Activated gamma-delta T cell treated with Interleukin-2 at 50 U/mL for 16 hours (primary cell): ENCODE results near the gene CHCHD10.
"Not testable (repeated sequence)": the region's sequence is repeated elsewhere in the genome, so short reads cannot be mapped to it uniquely, and the experiment has no call there.

Source experiments
- DNase-seq: peaks from one replicate; pipeline ENCODE4 v3.0.0-alpha.2; 2020

CHCHD10 gene

DNA sequence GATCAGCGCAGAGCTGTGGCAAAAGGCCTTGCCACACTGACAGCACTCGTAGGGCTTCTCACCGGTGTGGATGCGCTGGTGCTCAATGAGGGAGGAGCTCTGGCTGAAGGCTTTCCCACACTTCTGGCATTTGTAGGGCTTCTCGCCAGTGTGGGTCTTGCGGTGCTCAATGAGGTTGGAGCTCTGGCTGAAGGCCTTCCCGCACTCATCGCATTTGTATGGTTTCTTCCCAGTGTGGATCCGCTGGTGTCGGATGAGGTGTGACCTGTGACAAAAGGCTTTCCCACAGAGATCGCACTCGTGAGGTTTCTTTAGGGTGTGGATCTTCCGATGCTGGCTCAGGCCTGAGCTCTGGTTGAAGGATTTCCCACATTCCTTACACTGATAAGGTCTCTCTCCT is 23.8 kb downstream of the CHCHD10 start:
- no peak for DNase-seq

DNA sequence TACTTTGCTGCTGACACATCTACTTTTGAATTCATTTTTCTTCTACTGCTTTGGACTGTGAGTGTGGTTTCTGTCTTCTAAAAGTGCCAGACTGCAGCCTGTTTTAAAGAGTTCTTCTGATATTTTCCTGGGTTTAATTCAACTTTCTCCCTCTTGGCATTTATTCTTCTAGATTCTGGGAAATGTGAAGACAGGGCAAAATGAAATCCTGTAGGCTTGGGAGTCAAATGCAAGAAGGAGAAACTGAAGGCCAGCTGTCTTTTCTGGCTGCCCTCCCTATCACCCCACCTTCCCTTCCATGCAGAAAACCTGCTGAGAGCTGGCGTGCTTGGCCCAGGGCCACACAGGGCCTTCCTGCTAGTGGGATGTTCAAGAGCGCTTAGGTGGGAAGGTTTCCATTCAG is 24.5 kb downstream of the CHCHD10 start:
- no peak for DNase-seq

DNA sequence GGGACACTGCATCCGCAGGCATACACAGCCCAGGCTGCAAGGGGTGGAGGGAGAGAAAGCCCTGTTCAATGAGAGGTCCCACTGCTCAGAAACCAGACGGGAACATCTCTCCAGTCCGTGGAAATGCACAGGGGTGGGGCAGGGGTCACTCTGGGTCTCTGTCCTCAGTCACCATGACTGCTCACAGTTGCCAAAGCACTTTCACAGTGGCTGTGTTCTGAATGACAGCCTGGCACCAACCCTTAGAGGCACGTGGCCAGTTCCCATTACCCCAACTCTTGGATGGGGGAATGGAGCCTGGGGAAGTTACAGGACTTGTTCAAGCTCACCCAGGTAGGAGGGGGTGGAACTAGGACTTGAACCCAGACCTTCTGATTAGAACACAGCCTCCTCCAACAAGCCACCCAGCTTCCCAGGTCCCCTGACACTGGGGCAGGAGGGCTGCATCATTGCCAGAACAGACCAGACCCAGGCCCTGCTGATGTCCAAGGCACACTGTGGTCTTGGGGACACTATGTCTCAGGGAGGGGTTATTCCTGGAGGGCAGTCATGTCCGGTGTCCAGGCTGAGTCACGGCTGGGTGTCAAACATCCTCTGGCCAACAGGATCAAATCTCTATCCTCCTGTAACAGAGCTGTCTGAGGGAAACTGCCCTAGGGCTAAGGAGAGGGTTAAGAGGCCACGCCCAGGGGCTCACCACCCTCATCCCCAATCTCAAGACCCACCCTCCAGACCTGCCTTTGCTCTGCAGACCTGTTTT is 25.1 kb downstream of the CHCHD10 start:
- DNase-seq: no peak

DNA sequence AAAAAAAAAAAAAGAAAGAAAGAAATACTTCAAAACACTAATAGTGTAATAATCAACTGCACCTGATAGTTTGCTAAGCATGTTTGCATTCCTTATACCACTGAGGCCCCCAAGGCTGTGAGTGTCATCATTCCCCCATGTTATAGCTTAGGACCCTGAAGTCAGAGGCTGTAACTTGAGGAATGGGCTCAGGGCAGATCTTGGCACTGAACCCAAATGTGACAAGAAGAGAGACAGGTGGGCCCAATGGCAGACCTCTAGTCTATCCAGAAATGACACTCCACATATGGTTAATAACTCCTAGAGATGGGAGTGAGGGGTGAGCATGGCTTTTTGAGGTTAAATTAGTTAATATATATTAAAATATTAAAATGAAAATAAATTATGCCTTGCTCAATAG is 30.1 kb downstream of the CHCHD10 start:
- no peak for DNase-seq

DNA sequence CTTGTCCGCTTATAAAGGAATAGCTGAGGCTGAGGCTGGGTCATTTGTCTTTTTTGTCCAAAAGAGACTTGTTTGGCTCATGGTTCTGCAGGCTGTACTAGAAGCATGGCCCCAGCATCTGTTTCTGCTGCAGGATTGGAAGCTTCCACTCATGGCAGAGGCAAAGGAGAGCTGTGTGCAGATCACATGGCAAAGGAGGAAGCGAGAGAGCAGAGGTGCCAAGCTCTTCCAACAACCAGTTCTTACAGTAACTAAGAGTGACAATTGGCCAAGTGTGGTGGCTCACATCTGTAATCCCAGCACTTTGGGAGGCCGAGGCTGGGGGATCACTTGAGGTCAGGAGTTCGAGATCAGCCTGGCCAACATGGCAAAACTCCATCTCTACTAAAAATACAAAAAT is 39.7 kb downstream of the CHCHD10 start:
- not testable (repeated sequence) for DNase-seq

DNA sequence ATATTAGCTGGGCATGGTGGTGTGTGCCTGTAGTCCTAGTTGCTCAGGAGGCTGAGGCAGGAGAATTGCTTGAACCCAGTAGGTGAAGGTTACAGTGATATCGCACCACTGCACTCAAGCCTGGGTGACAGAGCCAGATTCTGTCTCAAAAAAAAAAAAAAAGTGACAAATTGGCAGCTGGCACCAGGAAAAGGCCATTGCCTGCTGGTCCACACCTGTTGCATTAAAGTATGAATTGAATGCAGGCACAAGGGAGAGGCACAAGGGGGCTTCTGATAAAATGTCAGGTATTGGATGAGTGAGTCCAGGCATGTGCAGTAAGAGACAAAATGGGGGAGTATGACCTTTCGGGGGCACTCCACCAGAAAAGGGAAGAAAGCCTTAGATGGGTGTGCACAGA is 45.0 kb downstream of the CHCHD10 start:
- DNase-seq: no peak

DNA sequence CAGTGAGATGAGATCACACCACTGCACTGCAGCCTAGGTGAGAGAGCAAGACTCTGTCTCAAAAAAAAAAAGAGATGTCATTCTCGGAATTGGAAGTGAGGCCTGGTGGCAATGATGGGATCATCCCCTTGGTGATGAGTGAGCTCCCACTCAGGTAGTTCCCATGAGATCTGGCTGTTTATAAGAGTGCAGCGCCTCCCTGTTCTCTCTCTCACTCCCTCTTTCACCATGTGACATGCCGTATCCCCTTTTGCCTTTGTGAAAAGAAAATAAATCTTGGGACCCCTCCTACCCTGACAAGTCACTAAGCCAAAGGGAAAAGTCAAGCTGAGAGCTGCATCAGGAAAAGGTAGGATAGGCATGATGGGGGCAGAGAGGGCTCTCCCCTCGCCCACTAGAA is 45.6 kb downstream of the CHCHD10 start:
- no peak for DNase-seq

DNA sequence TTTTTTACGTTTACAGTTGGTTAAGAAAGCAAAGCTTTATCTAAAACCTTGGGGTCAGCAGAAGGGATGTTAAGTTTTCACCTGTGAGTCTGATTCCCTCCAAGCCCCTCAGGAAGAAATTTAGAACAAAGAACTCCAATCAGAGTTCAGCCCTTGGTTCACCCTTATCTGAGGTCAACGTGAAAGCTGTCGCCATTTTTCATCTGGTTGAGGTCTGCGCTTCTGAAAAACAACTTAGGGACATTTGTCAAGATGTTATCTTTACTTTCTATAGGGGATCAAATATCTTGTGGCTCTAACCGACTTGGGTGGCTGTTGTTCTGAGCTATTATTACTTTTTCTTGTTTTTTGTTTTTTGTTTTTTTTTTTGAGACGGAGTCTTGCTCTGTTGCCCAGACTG is 46.9 kb downstream of the CHCHD10 start:
- no peak for DNase-seq

DNA sequence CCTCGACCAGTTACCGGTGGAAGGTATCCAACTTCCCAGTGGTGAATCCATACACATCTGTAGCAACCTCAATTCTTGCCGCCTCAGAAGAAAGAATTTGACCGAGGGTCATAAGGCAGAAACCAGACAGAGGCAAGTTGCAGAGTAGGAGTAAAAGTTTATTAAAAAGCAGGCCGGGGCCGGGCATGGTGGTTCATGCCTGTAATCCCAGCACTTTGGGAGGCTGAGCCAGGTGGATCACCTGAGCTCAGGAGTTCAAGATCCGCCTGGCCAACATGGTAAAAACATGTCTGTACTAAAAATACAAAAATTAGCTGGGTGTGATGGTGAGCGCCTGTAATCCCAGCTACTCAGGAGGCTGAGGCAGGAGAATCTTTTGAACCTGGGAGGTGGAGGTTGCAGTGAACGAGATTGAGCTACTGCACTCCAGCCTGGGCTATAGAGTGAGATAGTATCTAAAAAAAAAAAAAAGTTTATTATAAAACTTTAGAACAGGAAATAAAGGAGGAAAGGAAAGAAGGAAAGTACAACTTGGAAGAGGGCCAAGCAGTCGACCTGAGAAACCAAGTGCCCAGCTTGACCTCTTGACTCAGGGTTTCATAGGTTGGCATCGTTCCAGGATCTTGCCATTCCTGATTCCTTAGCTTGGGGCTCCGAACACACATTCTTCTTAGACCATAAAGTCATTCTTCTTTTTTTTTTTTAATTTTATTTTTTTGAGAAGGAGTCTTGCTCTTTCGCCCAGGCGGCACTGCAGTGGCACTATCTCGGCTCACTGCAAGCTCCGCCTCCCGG is 49.2 kb downstream of the CHCHD10 start:
- no peak for DNase-seq

DNA sequence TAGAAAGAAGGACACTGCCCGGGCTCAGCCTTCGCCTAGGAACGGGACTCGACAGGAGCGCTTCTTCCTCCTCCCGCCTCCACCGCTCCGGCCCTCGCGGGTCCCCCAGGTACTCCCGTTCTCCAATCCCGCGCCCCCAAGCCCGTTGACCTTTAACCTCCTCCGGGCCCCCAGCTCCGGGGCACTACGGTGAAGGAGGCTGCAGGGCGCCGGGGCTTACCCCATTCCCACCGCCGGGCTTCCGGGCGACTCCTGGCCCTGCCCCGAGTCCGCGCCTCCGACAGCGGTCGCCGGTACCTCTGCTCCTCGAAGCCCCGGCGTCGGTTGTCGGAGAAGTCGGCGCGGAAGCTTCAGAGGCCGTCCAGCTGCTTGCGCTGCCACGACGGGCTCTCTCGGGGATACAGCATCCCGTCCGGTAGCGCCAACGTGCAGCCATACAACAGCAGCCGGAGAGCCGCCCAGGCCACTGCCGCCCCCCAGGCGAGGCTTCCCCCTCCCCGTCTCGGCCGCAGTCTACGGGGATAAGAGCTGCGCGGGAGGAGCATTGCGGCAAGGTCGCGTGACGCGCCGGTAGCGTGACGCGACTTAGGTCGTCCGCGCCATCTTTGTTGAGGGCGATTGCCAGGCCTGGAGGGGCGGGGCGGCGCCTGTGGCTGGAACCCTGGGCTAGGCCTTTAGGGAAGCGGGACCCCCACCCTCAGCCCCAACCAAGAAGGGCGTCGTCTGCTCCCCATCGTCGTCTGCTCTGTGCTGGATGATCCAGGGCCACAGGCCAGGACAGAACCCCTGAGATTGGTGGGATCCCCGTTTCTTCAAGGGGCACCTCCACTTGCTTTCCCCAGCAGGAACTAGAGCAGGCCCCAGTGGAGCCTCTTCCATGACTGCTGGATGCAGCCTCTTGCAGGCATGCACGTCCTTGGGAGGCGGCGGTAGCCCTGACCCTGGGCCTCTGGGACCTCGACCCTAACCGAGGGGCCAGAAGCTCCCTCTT is 50.7 kb downstream of the CHCHD10 start:
- DNase-seq: peak; percentile 75
